Gastrocnemius medialis (tissue), 4 donors: ENCODE data around the gene SESN3.
"Not testable (repeated sequence)": the region's sequence is repeated elsewhere in the genome, so short reads cannot be mapped to it uniquely, and the experiment has no call there.

ENCODE experiments used
- CTCF ChIP-seq, 5 experiments: fragments of 450-650 bp in 3 of 5; fragments of 200-600 bp in 2 of 5; sonication (generic) in 2 of 5; IDR thresholded peaks in 4 of 5; conservative IDR thresholded peaks in 1 of 5; 1 replicate in 4 of 5; 2 replicates in 1 of 5; pipeline ENCODE4 v1.5.1; 2016 to 2019; ENCODE audit warnings: antibody characterized with exemption in 5 of 5, mild to moderate bottlenecking in 3 of 5, moderate library complexity in 3 of 5
- POLR2A ChIP-seq, 2 donors: fragments of 450-650 bp; IDR thresholded peaks; one replicate each; pipeline ENCODE4 v1.6.1; 2017; ENCODE audit warnings: antibody characterized with exemption in 2 of 2, mild to moderate bottlenecking in 2 of 2, moderate library complexity in 2 of 2

DNA sequence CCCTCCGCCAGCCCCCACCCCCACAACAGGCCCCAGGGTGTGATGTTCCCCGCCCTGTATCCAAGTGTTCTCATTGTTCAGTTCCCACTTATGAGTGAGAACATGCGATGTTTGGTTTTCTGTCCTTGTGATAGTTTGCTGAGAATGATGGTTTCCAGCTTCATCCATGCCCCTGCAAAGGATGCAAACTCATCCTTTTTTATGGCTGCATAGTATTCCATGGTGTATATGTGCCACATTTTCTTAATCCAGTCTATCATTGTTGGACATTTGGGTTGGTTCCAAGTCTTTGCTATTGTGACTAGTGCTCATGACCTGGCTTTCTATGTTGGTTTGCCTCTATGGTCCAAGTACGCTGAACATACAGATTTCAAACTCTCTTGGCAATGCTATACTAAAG is 94.3 kb downstream of the SESN3 start:
- TF ChIP-seq CTCF (IDR thresholded peaks at IDR 0.05 in 4 of 5, conservative IDR thresholded peaks at IDR 0.05 in 1 of 5); POLR2A (IDR thresholded peaks at IDR 0.05): not testable (repeated sequence)
